GM10847 (cell line): ENCODE data around the gene FGF12.

Experiments
- POLR2A ChIP-seq: IDR thresholded peaks from 2 replicates; pipeline ENCODE4 v1.6.1; 2011; ENCODE audit not compliant: insufficient read length; ENCODE audit errors: extremely low read depth

Gene FGF12

DNA sequence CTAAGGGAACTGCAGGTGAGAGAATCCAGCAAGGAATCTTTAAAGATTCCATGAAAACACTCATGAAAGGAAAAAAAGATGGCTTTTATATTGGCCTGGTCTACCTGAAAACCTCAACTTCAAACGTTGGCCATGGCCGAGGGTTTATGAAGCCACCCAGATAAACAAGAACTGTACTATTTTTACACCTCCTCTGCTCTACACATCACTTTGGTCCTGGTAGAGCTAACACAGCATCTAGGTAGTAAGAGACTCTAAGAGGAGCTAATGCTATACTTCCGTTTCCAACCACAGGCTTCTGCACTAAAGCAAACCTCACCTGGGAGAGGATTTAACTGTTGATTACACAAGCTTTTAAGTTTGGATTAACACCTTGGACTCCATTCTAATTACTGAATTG lies 466.2 kb downstream of the FGF12 start:
- TF ChIP-seq POLR2A: no peak

DNA sequence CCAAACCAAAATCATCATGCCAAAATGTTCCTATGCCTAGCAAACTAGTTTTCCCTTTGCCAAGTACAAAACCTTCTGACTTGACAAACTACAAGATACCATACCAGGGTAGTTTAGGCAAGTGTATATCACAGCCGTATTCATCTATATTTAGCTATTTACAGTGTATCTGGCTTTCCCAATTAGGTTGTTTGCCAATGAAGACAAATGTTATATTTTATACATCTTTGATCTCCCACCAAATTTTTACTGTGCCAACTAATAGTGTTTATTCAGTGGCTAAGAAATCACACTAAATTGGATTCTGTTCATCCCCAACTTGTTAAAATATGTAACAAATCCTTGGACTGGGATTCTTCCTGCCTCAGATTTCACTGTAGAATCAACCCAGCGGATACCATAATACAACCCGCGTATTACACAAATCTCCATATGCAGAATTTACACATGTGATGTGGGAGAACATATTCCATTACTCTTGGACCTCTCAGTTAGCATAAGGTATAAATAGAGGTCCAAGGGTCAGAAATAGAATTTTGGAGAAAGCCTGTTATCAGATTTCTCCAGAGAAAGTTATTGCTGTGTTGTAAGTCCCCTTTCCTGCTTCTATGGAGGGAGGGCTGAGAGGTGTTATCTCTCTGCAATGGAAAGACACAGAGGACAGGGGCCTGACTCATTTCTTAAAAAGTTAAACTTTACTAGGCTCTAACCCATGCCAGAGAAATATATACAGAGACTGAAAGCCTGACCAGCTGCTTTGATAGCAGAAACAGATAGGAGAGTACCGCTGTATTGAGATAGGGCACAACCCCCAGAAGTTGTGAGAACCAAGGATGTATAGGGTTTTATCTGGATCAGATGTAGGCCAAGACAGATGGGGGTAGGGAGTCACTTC lies 467.0 kb downstream of the FGF12 start:
- TF ChIP-seq POLR2A: no peak

DNA sequence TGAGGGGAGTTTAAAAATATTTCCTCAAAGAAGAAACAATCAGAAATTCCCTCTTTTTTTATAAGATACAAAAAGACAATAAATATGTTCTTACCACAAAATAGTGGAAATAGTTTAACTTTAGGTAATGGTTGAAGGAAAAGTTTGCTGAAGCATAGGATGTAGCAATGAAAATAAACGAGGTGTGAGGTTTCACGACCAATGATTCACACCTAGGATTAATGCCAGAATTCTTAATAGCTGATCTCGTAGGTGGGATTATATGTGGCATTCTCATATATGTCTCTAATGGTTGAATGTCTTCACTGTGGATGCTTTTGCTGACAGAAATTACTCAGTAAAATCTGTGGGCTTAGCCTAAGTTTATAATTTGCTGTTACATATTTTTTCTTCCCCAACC lies 467.7 kb downstream of the FGF12 start:
- TF ChIP-seq POLR2A: no peak

DNA sequence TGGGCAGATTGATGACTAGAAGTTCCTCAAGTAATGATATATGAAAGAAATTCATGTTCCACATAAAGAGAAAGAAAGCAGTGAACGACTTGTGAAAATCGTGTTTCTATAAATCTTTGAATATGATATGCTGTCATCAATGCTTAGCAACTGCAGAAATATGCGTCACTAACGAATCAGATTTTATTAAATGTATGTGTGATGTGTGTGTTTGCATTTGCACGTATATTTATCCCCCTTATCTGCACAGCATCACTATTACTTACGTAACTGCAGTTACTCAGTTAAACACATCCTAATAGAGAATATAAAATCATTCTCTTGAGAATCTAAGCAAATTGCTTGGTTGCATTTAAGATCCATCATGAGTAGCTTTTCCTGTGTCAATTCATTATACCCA lies 468.6 kb downstream of the FGF12 start:
- no peak for TF ChIP-seq POLR2A

DNA sequence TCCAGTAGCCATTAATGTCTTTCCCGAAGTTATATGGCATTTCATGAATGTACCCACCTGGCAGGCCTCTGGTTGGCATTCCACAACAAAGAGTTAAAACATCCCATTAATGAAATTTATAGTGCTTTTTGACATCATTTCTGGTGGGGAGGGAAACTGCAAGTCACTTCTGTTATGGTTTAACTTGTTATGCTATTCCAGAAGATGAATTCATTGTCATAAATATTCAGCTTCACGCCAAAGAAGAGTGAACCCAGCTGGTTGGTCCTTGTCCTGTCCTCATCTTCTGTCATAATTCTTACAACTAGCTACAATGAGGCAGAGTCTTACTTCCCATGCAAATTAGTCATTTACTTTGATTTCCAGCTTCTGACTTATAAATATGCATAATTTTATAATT lies 471.5 kb downstream of the FGF12 start:
- TF ChIP-seq POLR2A: no peak

DNA sequence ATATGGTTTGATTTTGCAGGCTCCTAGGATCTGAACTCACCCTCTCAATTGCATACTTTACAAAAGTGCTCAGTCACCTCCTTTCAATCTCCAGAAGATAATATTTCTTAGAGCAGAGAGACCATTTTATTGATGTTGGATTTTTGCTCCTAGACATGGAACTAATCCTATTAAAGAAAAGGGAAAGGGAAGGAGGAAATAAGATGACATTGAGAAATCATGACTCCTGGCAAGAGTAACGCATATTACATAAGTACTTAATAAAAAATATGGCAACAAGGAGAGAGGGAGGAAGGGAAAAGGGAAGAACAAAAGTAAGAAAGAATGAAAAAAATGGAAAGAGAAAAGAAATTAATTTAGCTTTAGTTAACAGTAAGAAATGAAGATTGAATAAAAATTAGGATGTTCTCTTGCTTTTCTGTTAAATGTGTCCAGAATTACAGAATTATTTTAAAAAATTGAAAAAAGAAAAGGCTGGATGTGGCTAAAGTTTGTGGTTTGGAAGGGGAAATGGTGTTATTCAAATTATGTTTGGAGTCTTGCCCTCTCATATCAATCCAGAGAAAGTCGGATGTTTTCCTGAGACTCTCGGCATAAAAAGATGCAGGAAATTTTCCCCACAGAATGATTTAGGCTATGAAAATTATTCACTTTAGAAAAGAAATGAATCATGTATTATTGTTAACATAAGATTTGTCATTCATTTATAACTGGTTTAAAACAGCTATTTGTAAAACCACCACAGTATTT lies 474.0 kb downstream of the FGF12 start:
- no peak for TF ChIP-seq POLR2A

DNA sequence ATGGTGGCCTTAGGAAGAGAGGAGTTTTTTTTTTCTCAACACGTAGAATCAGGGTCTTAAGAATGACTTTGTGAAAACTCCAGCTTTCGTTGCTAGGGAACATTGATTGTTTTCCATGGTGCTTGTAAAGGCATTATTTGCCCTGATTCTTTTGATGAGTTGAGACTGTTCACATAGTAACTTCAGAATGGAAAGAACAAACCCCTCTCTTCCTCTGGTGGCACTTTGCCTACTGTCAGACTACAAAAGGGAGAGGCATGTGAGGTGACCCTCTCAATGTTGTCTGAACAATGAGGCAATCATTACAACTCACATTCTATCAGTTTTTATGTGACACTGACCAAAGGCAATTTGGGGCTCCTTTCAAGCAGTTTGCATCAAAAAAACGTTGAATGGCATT lies 477.8 kb downstream of the FGF12 start:
- no peak for TF ChIP-seq POLR2A

DNA sequence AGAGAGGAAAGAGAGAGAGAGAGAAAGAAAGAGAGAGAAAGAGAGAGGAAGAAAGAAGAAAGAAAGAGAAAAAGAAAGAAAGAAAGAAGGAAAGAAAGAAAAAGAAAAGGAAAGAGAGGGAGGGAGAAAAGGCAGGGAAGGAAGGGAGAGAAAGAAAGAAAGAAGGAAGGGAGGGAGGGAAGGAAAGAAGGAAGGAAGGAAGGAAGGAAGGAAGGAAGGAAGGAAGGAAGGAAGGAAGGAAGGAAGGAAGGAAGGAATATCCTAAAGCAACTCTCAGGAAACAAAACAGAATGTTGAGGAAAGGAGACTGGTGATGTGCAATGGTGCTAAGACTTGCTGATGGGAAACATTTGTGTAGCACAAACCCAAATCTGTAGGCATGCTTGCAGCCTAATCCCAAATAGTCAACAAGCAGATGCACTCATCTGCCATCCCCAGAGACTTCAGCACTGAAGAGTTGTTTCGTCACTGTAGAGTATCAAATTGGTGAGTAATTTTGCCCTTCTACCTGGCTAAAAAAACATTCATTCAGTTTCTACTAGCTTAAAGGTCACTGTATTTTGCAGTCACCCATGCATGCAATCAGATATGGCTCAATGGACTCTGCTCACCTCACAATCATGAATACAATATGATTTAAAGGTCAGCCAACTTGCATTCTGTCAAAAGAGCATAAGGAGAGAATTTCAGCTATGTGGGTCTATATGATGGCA lies 480.3 kb downstream of the FGF12 start:
- TF ChIP-seq POLR2A: no peak

DNA sequence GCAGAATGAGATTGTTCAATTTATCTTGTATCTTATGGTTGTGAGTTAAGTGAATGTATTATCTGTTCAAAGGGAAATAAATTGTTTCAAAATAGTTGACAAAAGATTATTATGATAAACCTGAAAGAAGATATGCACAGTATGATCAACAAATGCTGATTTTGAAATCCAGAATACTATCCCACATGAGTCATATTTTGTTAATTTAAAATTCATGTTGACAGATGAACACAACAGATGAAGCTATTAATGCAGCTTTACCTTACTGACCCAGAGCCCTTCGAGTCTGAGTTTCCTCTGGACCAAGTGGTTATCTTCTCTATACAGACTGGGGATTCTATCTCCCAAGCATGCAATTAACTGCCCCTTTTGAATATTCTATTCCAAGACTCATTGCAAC lies 482.8 kb downstream of the FGF12 start:
- TF ChIP-seq POLR2A: no peak

DNA sequence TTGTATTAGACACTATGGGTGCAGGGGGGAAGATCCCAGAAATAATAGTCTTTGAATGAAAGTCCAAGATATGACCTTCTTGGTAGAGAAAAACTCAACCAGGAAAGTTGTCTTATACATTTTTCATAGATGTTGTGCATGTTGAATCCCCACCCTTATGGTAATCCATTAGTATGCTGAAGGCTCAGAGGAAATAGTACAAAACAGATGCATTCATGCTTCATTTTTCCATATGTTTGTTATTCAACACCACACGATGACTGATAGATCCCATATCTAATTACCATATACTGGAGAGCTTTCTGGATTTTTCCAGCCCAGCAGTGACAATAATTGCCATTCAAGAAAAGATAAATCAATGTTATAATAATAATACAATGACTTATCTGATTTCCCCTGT lies 487.4 kb downstream of the FGF12 start:
- no peak for TF ChIP-seq POLR2A

DNA sequence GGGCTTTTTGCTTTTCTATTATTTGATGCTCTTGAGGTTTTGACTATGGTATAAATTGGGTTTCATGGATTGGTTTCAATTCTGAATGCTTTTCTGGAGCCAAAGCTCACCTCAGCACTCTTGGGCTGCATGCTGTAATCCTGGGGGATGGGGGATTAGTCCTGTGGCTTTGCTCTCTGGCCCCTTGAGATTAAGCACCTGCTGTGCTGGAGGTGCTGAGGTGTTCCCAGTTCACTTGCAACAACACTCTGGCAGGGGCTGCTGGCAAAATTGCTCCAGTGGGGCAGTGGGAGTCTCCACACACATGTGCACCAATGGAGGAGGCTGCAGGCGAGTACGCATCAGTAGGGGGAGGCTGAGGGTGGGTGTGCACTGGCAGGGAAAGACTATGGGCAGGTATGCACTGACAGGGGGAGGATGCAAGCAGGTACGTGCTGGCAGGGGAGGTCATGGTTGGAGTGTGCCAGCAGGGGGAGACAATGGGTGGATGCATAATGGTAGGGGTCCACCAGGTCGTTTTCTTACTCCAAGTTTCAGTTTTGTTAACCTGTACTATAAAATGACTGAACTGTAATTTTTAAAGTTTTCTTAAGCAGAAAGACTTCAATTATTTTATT lies 489.2 kb downstream of the FGF12 start:
- no peak for TF ChIP-seq POLR2A

DNA sequence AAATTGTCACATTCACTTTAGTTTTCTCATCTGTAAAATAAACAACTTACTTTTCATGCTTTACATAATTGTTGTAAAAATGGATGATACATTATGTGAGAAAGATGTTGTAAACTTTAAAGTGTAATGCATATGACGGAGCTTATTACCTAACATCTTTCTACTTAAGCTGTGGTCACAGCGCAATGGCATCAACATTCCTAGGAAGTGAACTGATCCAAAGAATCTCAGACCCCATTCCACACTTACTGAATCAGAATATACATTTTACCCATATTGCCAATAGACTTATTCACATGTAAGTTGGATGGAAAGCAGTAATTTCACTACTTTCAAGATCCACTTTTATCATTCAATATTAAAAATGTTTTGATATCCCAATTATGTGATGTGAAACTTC lies 497.5 kb downstream of the FGF12 start:
- TF ChIP-seq POLR2A: no peak

DNA sequence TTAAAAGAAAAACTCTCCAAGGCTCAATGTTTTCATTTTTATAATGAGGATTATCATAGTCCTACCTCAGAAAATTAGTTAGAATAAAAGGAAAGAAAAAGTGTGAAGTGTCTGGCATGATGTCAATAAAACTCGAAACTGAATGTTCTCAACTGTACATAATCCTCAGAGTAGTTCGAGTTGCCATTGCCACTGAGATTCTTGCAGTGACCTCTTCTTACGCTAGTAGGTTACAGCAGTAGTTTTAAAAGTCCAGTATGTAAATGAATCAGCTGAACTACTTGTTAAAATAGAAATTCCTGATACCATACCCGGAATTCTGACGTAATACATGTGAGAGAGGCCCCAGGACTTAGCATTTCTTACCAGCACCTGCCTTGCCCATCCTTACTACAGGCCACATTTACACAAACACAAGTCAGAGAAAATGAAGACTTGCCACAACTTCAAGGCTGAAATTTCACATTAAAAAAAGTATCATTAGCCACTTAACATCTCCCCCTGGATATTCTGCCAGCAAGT lies 502.6 kb downstream of the FGF12 start:
- no peak for TF ChIP-seq POLR2A

DNA sequence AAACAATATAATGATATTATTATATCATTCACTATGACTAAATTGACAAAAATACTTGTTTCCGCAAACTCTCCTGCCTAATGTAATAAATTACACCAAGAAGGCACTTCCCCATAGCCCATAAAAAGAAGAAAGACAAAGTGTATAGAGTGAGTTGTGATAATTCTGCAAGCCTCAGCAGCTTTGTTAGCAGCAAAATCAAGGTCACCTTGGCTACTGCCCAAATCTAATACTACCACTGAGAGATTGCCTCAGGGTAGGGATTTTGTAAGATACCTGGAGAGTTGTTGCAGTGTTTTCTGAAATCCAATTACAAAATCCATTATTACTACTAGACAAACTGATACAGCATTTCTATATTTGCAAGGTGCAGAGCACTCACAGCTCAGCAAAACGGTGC lies 503.5 kb downstream of the FGF12 start:
- no peak for TF ChIP-seq POLR2A

DNA sequence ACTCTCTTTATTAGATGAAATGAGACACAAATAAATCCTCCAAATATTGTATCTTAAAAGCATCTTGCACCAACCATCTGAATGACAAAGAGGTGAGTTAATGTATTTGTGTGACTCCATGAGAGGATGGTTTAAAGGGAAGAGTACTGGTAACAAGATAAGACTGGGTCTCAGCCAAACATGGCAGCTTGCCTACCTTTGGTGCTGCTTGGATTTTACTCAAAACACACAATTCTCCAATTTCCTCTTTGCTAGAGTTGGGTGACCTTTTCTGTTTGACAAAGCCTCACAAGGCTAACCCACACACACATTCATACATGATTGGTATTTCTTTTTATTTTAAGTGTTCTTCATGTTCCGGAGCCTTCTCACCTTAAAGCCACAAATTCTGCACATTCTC lies 506.4 kb downstream of the FGF12 start:
- TF ChIP-seq POLR2A: no peak
